ENCODE measurements around the gene TRMT2A. TPM values are rescaled to one million over a fixed set of nuclear protein-coding genes. Genes with fewer than 3 reads are reported as not detected.

Gene TRMT2A
- total and polyA plus RNA-seq, 2 of the 8 experiments (the other 6 are each of a cell fraction or from before 2014, with no cell fraction given), result 44.9 to 50.3 TPM

GRCh38 chr22:20128619-20128901 is 11.5 kb upstream of the TRMT2A start:
- Histone ChIP-seq H2AK5ac (ENCODE audit: low read depth, low read length) (no peak overlapping the region), H4K20me1 (replicated peaks in 1 of 2; ENCODE audit: control insufficient read depth in 1 of 2, insufficient read depth in 2 of 2, low read length in 2 of 2) (peaks cover 22 to 39% of the 10 kb centered on the region in 2 experiments)

More at GRCh38 chr22:20128619-20128901, 11.5 kb upstream of the TRMT2A start:
- H3K79me2 ChIP-seq (ENCODE audit: control insufficient read depth in 1 of 2, insufficient read depth in 2 of 2, low read length in 2 of 2), result peaks cover 2 to 15% of the 10 kb centered on the region in 2 experiments; a peak in 3 of 4 replicates
- no peak overlapping the region for H3K9ac ChIP-seq (replicated peaks in 1 of 4; ENCODE audit: extremely low read depth in 1 of 4, low read depth in 3 of 4, low read length in 3 of 4)
- FAIRE-seq, result no peak
- H3K27me3 ChIP-seq (replicated peaks in 1 of 4; ENCODE audit: control insufficient read depth in 3 of 4, extremely low read depth in 1 of 4, insufficient read depth in 3 of 4, low read length in 3 of 4), result no peaks in the 10 kb centered on the region; a peak in 2 of 7 replicates
- H4K91ac ChIP-seq (replicated peaks; ENCODE audit: insufficient read length, low read length), result no peak overlapping the region
- H3K9me3 ChIP-seq (ENCODE audit: insufficient read depth in 2 of 2, low read depth in 1 of 2, low read length in 1 of 2), result no peaks in the 10 kb centered on the region
- H3K4ac ChIP-seq (replicated peaks; ENCODE audit: insufficient read length, low read depth, low read length), result no peak overlapping the region
- CTCF ChIA-PET (ENCODE audit: partially characterized antibody), result interaction anchor here (1.9 to 2.6 kb wide), 3 partner anchors 42 to 167 kb away, joined by 6 to 18 read pairs (median 7); no protein-coding TSS in a partner anchor
- H3K4me1 ChIP-seq (replicated peaks in 1 of 4; ENCODE audit: control insufficient read depth in 3 of 4, insufficient read depth in 4 of 4, low read length in 3 of 4), result peaks cover 0 to 12% (median 7%) of the 10 kb centered on the region in 4 experiments; a peak in 4 of 7 replicates
- no peak overlapping the region for H3K14ac ChIP-seq (ENCODE audit: insufficient read length)
- POLR2A ChIA-PET (ENCODE audit: partially characterized antibody), result interaction anchor here (0.8 to 8.3 kb wide), 17 partner anchors 9 to 171 kb away, joined by 3 to 223 read pairs (median 5); partner anchors contain the start of genes DGCR8, RANBP1, TANGO2 and TRMT2A
- peaks cover 7% of the 10 kb centered on the region; the same call in 1 of the 2 replicates for H3K23me2 ChIP-seq (ENCODE audit: low read depth, low read length)
- no peak overlapping the region for H4K5ac ChIP-seq (ENCODE audit: insufficient read length, low read depth, low read length)
- TF ChIP-seq ATF2 (IDR thresholded peaks at IDR 0.05; ENCODE audit: low read length), result 0 out of 2 replicates have a peak, but pooled peaks have one; percentile 17
- no peak for TF ChIP-seq SP4 (IDR thresholded peaks at IDR 0.05; ENCODE audit: low read length)
- H2BK20ac ChIP-seq (ENCODE audit: low read length), result no peak overlapping the region
- no peak overlapping the region for H3K23ac ChIP-seq (ENCODE audit: insufficient read length)
- no peak overlapping the region for H2AFZ ChIP-seq (ENCODE audit: low read length)
- H2BK5ac ChIP-seq (ENCODE audit: low read depth, low read length), result no peak overlapping the region
- H2BK12ac ChIP-seq (ENCODE audit: low read depth, low read length), result no peak overlapping the region
- H3K18ac ChIP-seq (ENCODE audit: extremely low read depth, low read length), result no peak overlapping the region
- H3K79me1 ChIP-seq (ENCODE audit: low read depth, low read length), result peaks cover 6% of the 10 kb centered on the region
- no peak overlapping the region for H3K4me2 ChIP-seq (ENCODE audit: insufficient read depth in 1 of 2, low read depth in 2 of 2, low read length in 2 of 2)
- no peak for DNase-seq (ENCODE audit: low read depth in 1 of 2, low spot score in 2 of 2)
- no peak overlapping the region for H2BK15ac ChIP-seq (ENCODE audit: low read length)
- no peak overlapping the region for H2BK120ac ChIP-seq (replicated peaks; ENCODE audit: low read depth, low read length)
- no peak overlapping the region for H3K4me3 ChIP-seq (ENCODE audit: extremely low read depth in 1 of 4, insufficient read depth in 2 of 4, low read depth in 3 of 4, low read length in 4 of 4)
- no peak overlapping the region for H4K8ac ChIP-seq (ENCODE audit: extremely low read depth, insufficient read depth, low read length)
- peaks cover 25 to 43% (median 30%) of the 10 kb centered on the region in 4 experiments for H3K36me3 ChIP-seq (ENCODE audit: control insufficient read depth in 2 of 4, insufficient read depth in 4 of 4, low read length in 3 of 4)
- 88% methylated on average over 2 of the region's 2 CpGs; no CpG with 5 or more reads in 1 of the 2 experiments for WGBS, 2 experiments (ENCODE audit: extremely low coverage in 1 of 2, insufficient coverage in 1 of 2, insufficient read length in 1 of 2, insufficient replicate concordance in 2 of 2, low coverage in 1 of 2, low lambda C conversion rate in 2 of 2, missing lambda C conversion rate in 1 of 2)
- H3K56ac ChIP-seq (replicated peaks; ENCODE audit: insufficient read length, low read depth, low read length), result no peak overlapping the region
- no peak overlapping the region for H3K27ac ChIP-seq (ENCODE audit: low read depth, low read length)
